Breast epithelium (tissue), 3 donors: ENCODE results near the gene SHISA6.

Experiments used
- CTCF ChIP-seq, 3 donors: fragments of 450-650 bp; IDR thresholded peaks; one replicate each; pipeline ENCODE4 v1.5.1; 2016 to 2017; ENCODE audit warnings: antibody characterized with exemption in 3 of 3, mild to moderate bottlenecking in 3 of 3, moderate library complexity in 3 of 3
- POLR2A ChIP-seq: fragments of 450-650 bp; IDR thresholded peaks from one replicate; pipeline ENCODE4 v1.6.1; 2016; ENCODE audit warnings: antibody characterized with exemption, mild to moderate bottlenecking, moderate library complexity
- POLR2AphosphoS5 ChIP-seq, 3 donors: sonication (generic); formaldehyde crosslinking; IDR thresholded peaks; one replicate each; pipeline ENCODE4 v1.6.1; 2017; ENCODE audit warnings: antibody characterized with exemption in 3 of 3

DNA sequence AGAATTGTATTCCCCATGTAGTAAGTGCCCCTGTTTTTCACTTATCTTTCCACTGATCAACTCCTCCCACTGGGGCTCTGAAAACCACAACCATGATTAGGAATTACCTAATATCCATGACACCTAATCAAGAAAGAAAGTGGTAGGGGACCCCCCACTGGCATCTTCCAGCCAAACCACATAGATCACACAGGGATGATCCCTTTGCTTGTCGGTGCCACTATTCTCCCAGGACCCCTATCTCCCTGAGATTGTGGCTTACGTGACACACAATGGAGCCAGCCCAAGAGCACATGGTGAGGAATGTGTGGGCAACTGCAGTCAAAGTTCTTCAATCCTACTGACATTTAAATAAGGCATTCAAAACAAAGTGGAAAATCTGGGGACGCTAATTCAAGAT, 339.7 kb downstream of the SHISA6 start:
- TF ChIP-seq POLR2AphosphoS5 (IDR thresholded peaks at IDR 0.05) = no peak
- TF ChIP-seq CTCF (IDR thresholded peaks at IDR 0.05) = no peak
- no peak for TF ChIP-seq POLR2A
